Measurements from ENCODE around the gene LMO7. TPM values are rescaled to one million over a fixed set of nuclear protein-coding genes. Genes with fewer than 3 reads are reported as not detected.

LMO7 gene
- total RNA-seq, 2 experiments from 2014 or later, result 14.1 to 15.7 TPM

GRCh38 chr13:75818968-75819225 lies 182.8 kb downstream of the LMO7 start:
- H3K4me3 Mint-ChIP-seq, result no peak overlapping the region
- peaks cover 4% of the 10 kb centered on the region for H3K4me1 Mint-ChIP-seq
- H3K27ac Mint-ChIP-seq, result no peak overlapping the region
- no peaks in the 10 kb centered on the region for H3K9me3 Mint-ChIP-seq
- H3K27me3 Mint-ChIP-seq, result no peaks in the 10 kb centered on the region
- H3K36me3 Mint-ChIP-seq, result peaks cover 11% of the 10 kb centered on the region
- DNase-seq, result no peak

GRCh38 chr13:75825161-75825560 lies 189.0 kb downstream of the LMO7 start:
- H3K27me3 Mint-ChIP-seq, result no peaks in the 10 kb centered on the region
- H3K4me1 Mint-ChIP-seq, result peaks cover 6% of the 10 kb centered on the region
- H3K9me3 Mint-ChIP-seq, result no peaks in the 10 kb centered on the region
- no peak overlapping the region for H3K27ac Mint-ChIP-seq
- H3K4me3 Mint-ChIP-seq, result no peak overlapping the region
- DNase-seq, result no peak
- H3K36me3 Mint-ChIP-seq, result peaks cover 26% of the 10 kb centered on the region

- no peak for DNase-seq
- Mint-ChIP-seq H3K27ac (no peak overlapping the region), H3K27me3 (no peaks in the 10 kb centered on the region), H3K9me3 (no peaks in the 10 kb centered on the region), H3K36me3 (peaks cover 26% of the 10 kb centered on the region), H3K4me1 (peaks cover 6% of the 10 kb centered on the region), H3K4me3 (no peak overlapping the region)
These were observed 189.5 kb downstream of the LMO7 start for GRCh38 chr13:75825594-75825993.

GRCh38 chr13:75826391-75826790 lies 190.3 kb downstream of the LMO7 start:
- Mint-ChIP-seq H3K27ac (no peak overlapping the region), H3K36me3 (peaks cover 27% of the 10 kb centered on the region), H3K4me3 (no peak overlapping the region), H3K9me3 (peaks cover 4% of the 10 kb centered on the region), H3K27me3 (no peaks in the 10 kb centered on the region), H3K4me1 (peaks cover 8% of the 10 kb centered on the region)
- DNase-seq, result no peak

GRCh38 chr13:75829830-75830229 lies 193.7 kb downstream of the LMO7 start:
- Mint-ChIP-seq H3K36me3 (peaks cover 21% of the 10 kb centered on the region), H3K4me1 (peaks cover 4% of the 10 kb centered on the region), H3K4me3 (no peak overlapping the region), H3K27ac (no peak overlapping the region), H3K9me3 (peaks cover 4% of the 10 kb centered on the region), H3K27me3 (no peaks in the 10 kb centered on the region)
- DNase-seq, result no peak

DNA sequence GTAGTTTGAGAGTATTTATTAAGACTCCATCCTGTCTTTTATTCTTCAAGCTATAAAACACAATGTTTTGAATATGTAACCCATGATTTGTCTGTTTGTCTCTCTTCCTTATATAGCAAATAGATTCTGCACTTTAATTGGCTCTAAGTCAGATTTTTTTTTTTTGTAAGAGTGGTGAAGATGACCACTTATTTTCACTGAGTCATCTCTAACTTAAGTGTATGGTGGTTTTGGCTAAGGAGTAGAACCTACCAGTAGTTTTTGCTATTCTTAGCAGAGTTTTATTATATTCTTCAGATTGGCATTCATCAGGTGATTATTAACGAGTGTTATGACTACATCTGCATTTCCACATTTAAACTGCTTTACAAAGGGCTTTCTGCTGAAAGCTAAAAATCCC lies 194.7 kb downstream of the LMO7 start:
- Mint-ChIP-seq H3K27me3 (no peaks in the 10 kb centered on the region), H3K27ac (no peak overlapping the region), H3K9me3 (peaks cover 4% of the 10 kb centered on the region), H3K36me3 (peaks cover 23% of the 10 kb centered on the region), H3K4me3 (no peak overlapping the region), H3K4me1 (peaks cover 4% of the 10 kb centered on the region)
- no peak for DNase-seq

DNA sequence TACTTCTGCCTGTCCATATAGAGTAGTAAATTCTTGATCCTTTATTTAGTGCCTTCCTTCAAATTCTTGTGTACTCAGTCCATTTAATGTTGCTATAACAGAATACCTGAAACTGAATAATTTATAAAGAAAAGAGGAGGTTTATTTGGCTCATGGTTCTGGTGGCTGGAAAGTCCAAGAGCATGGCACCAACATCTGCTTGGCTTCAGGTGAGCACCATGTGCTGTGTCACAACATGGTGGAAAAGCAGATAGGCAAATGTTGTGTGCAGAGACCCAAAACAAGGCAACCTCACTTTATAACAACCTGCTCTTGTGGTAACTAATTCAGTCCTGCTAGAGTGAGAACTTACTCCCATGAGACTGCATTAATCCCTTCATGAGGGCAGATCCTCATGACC lies 195.3 kb downstream of the LMO7 start:
- H3K36me3 Mint-ChIP-seq, result peaks cover 23% of the 10 kb centered on the region
- no peak overlapping the region for H3K27ac Mint-ChIP-seq
- peaks cover 4% of the 10 kb centered on the region for H3K9me3 Mint-ChIP-seq
- H3K4me1 Mint-ChIP-seq, result peaks cover 4% of the 10 kb centered on the region
- DNase-seq, result no peak
- H3K4me3 Mint-ChIP-seq, result no peak overlapping the region
- no peaks in the 10 kb centered on the region for H3K27me3 Mint-ChIP-seq

- peaks cover 4% of the 10 kb centered on the region for H3K9me3 Mint-ChIP-seq
- H3K36me3 Mint-ChIP-seq, result peaks cover 19% of the 10 kb centered on the region
- no peak overlapping the region for H3K27ac Mint-ChIP-seq
- H3K27me3 Mint-ChIP-seq, result no peaks in the 10 kb centered on the region
- no peak overlapping the region for H3K4me3 Mint-ChIP-seq
- peaks cover 4% of the 10 kb centered on the region for H3K4me1 Mint-ChIP-seq
- no peak for DNase-seq
These were observed 196.7 kb downstream of the LMO7 start for GRCh38 chr13:75832812-75833211.

GRCh38 chr13:75836441-75836840 lies 200.3 kb downstream of the LMO7 start:
- Mint-ChIP-seq H3K27ac (no peak overlapping the region), H3K36me3 (peaks cover 15% of the 10 kb centered on the region)

GRCh38 chr13:75838366-75839005 lies 202.4 kb downstream of the LMO7 start:
- H3K27me3 Mint-ChIP-seq, result no peaks in the 10 kb centered on the region
- no peak overlapping the region for H3K4me3 Mint-ChIP-seq
- no peak overlapping the region for H3K27ac Mint-ChIP-seq
- no peak for DNase-seq
- peaks cover 33% of the 10 kb centered on the region for H3K36me3 Mint-ChIP-seq
- peaks cover 4% of the 10 kb centered on the region for H3K9me3 Mint-ChIP-seq
- peaks cover 18% of the 10 kb centered on the region for H3K4me1 Mint-ChIP-seq

More at GRCh38 chr13:75836441-75836840, 200.3 kb downstream of the LMO7 start:
- H3K4me1 Mint-ChIP-seq, result peaks cover 8% of the 10 kb centered on the region
- no peak overlapping the region for H3K4me3 Mint-ChIP-seq
- DNase-seq, result no peak
- H3K9me3 Mint-ChIP-seq, result no peaks in the 10 kb centered on the region
- H3K27me3 Mint-ChIP-seq, result no peaks in the 10 kb centered on the region

DNA sequence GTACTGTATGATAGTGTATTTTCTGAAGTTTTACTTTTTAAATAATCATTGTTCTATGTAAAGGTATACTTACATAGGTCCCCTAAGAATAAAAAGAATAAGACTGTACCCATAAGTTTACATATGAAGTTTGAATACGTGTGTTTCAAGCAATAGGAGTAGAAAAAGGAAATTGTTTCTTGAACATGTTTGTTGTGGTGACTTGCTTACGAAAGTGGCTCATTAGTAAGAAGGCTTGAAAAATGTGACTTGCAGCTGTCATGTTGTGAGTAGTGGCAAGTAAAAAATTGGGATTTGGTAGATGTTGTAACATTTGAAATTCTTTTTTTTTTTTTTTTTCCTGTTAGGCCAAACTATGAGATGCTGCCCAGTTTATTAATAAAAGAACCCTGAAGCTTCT lies 203.3 kb downstream of the LMO7 start:
- no peak overlapping the region for H3K4me3 Mint-ChIP-seq
- H3K4me1 Mint-ChIP-seq, result peaks cover 18% of the 10 kb centered on the region
- peaks cover 33% of the 10 kb centered on the region for H3K36me3 Mint-ChIP-seq
- no peak for DNase-seq
- H3K9me3 Mint-ChIP-seq, result peaks cover 4% of the 10 kb centered on the region
- H3K27ac Mint-ChIP-seq, result no peak overlapping the region
- H3K27me3 Mint-ChIP-seq, result no peaks in the 10 kb centered on the region

- no peak for DNase-seq
- Mint-ChIP-seq H3K27me3 (no peaks in the 10 kb centered on the region), H3K27ac (peak overlapping the region; percentile 12), H3K36me3 (peaks cover 32% of the 10 kb centered on the region), H3K4me1 (peaks cover 18% of the 10 kb centered on the region), H3K9me3 (peaks cover 4% of the 10 kb centered on the region), H3K4me3 (no peak overlapping the region)
These were observed 205.8 kb downstream of the LMO7 start for GRCh38 chr13:75841905-75842304.

DNA sequence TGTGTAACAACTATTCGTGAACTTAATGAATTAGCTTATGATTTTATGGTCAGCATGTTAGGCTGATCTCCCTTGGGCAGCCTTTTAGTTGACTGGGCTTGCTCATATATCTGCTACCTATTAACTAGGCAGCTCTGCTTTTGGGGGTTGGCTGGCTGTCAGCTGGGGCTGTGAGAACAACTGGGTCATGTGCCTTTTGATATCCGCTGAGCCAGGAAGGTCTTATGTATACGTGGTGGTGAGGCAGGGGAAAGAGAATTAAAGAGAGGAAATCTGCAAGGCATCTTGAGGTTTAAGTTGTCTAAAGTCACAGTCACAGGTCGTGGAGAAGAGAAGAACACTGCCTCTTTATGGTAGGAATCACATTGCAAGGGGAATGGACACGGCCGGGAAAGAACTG lies 206.9 kb downstream of the LMO7 start:
- no peaks in the 10 kb centered on the region for H3K27me3 Mint-ChIP-seq
- H3K4me1 Mint-ChIP-seq, result peaks cover 22% of the 10 kb centered on the region
- H3K4me3 Mint-ChIP-seq, result no peak overlapping the region
- DNase-seq, result no peak
- peaks cover 32% of the 10 kb centered on the region for H3K36me3 Mint-ChIP-seq
- H3K9me3 Mint-ChIP-seq, result peaks cover 4% of the 10 kb centered on the region
- peak overlapping the region; percentile 36 for H3K27ac Mint-ChIP-seq

- Mint-ChIP-seq H3K4me1 (peaks cover 19% of the 10 kb centered on the region), H3K27me3 (no peaks in the 10 kb centered on the region), H3K4me3 (no peak overlapping the region), H3K27ac (no peak overlapping the region), H3K9me3 (peaks cover 4% of the 10 kb centered on the region), H3K36me3 (peaks cover 31% of the 10 kb centered on the region)
- DNase-seq, result no peak
These were observed 207.9 kb downstream of the LMO7 start for GRCh38 chr13:75843991-75844390.

DNA sequence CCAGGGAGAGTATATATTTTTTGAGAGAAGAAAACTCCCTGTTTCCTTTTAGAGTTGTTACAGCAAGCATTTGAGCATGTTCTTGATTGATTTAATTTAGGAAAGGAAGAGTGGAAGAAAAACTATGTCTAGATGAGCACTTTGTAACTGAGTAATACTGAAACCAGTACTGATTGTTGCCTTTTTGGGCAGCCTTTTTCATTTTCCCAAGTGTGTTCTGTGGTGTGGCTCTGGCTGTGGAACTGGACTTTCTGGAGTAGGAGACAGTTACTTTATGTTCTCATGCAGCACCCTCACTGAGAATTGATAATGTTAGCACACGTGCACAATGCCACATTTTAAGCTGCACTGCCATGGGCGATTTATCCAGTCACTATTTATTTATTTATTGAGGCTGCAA lies 211.5 kb downstream of the LMO7 start:
- H3K27ac Mint-ChIP-seq, result no peak overlapping the region
- no peak overlapping the region for H3K4me3 Mint-ChIP-seq
- peaks cover 13% of the 10 kb centered on the region for H3K36me3 Mint-ChIP-seq
- H3K4me1 Mint-ChIP-seq, result peaks cover 4% of the 10 kb centered on the region
- no peak for DNase-seq
- H3K27me3 Mint-ChIP-seq, result no peaks in the 10 kb centered on the region
- peaks cover 4% of the 10 kb centered on the region for H3K9me3 Mint-ChIP-seq

GRCh38 chr13:75850916-75851315 lies 214.8 kb downstream of the LMO7 start:
- Mint-ChIP-seq H3K9me3 (no peaks in the 10 kb centered on the region), H3K36me3 (peaks cover 6% of the 10 kb centered on the region)

More at GRCh38 chr13:75850916-75851315, 214.8 kb downstream of the LMO7 start:
- H3K4me3 Mint-ChIP-seq, result no peak overlapping the region
- H3K27me3 Mint-ChIP-seq, result no peaks in the 10 kb centered on the region
- no peak for DNase-seq
- H3K27ac Mint-ChIP-seq, result no peak overlapping the region
- peaks cover 4% of the 10 kb centered on the region for H3K4me1 Mint-ChIP-seq

Measured in activated naive CD8-positive, alpha-beta T cell treated with anti-CD3 and anti-CD28 coated beads for 36 hours (primary cell).